ENCODE data around the gene AGER.
"Not testable (repeated sequence)": the region's sequence is repeated elsewhere in the genome, so short reads cannot be mapped to it uniquely, and the experiment has no call there.

The AGER gene

DNA sequence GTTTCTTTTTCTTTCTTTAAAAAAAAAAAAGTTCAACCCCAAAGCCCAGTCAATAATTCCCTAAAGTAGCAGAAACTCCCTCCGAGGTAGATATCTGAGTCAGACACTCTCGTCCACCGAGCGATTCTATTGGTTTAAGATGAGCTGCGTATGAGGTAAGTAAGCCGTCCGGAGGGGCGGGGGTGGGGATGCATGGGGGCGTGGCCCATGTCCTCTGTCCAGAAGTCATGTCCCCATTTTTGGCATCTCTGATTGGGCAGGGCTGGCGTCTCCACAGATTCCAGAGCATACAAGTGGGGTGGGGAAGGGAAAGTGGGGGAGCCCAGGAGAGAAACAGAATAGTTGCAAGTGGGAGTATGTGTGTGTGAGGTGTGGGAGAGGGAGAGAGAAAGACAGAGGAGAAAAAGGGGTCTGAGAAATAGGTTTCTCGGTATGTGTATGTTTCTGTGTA is 1.7 kb upstream of the AGER start:
- DNase-seq = not testable (repeated sequence)

DNA sequence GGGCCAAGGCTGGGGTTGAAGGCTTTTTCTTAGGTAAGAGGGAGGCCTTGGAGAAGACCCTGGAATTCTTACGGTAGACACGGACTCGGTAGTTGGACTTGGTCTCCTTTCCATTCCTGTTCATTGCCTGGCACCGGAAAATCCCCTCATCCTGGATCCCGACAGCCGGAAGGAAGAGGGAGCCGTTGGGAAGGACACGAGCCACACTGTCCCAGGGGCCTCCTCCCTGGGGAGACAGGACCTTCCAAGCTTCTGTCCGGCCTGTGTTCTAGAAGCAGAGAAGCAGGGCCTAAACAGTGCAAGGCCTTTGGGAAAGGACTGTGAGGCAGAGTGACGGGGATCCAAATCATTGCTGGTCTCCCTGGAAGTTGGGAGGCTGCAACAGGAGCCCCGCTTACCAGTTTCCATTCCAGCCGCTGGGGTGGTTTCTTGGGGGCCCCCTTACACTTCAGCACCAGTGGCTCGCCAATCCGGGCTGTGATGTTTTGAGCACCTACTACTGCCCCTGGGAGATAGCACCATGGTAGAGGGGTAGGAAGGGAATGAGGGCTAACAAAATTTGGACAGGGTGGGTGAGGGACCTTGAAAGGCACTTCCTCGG is 470 bp downstream of the AGER start:
- DNase-seq = no peak

DNA sequence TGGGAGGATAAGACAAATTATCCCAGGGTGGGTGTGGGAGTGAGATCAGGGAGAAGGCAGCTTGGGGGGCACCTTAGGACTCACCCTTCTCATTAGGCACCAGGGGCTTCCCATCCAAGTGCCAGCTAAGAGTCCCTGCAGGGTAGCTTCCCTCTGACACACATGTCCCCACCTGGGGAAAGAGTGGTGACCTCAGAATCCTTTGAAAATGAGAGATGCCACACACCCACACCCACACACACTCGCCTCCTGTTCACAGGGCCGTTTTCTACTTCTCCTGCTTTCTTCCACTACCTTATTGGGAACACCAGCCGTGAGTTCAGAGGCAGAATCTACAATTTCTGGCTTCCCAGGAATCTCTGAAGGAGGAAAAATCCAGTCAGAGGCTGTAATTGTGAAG is 1.0 kb downstream of the AGER start:
- DNase-seq = no peak

DNA sequence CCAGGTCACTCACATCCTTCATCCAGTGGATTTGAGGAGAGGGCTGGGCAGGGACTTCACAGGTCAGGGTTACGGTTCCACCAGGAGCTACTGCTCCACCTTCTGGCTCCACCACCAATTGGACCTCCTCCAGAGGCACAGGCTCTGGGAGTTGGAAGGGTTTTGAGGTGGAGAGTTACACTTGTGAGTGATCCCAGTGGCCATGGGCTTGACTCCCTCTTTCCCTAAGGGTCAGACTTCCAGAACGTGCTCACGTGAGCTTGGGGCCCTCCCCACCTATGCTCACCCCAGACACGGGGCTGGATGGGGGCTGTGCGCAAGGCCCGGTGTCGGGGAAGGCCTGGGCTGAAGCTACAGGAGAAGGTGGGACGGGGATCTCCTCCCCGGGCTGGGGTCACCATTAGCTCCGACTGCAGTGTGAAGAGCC is 1.5 kb downstream of the AGER start:
- no peak for DNase-seq

DNA sequence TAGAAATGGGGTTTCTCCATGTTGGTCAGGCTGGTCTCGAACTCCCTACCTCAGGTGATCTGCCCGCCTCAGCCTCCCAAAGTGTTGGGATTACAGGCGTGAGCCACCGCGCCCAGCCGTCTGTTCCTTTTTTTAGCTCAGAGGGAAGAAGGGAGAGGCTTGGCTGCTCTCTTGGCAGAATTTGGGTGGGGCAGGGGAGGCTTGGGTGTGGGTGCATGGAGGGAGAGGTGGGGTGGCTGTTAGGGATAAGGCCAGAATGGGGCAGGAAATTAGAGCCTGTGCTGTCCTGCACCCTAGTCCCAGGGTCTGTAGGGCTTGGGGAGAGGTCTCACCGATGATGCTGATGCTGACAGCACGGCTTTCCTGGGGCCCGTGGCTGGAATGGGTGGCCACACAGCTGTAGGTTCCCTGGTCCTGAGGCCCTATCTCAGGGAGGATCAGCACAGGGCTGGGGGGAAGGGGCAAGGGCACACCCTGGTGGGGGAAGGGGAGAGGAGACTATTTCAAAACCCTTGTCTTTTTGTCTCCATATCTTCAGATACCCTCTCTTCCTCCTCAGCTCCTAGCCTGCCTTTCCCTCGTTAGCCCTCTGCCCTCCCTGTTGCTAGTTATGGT is 2.0 kb downstream of the AGER start:
- no peak for DNase-seq

DNA sequence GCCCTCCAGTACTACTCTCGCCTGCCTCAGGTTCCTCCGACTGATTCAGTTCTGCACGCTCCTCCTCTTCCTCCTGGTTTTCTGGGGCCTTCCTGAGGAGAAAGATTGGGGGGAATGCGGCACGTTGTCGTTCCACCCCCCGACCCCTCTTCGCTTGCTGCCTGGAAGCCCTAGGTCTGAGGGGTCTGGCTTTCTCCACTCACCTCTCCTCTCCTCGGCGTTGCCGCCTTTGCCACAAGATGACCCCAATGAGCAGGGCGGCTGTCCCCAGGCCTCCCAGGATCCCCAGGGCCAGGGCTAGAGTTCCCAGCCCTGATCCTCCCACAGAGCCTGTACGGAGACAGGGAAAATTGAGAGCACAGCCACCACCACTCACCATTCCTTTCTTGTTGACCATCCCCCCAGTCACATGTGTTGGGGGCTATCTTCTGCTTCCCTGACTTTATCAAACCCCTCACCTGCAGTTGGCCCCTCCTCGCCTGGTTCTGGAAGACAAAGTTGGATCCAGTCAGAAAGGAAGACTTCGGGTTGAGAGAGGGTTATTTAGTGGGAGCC is 2.8 kb downstream of the AGER start:
- no peak for DNase-seq

DNA sequence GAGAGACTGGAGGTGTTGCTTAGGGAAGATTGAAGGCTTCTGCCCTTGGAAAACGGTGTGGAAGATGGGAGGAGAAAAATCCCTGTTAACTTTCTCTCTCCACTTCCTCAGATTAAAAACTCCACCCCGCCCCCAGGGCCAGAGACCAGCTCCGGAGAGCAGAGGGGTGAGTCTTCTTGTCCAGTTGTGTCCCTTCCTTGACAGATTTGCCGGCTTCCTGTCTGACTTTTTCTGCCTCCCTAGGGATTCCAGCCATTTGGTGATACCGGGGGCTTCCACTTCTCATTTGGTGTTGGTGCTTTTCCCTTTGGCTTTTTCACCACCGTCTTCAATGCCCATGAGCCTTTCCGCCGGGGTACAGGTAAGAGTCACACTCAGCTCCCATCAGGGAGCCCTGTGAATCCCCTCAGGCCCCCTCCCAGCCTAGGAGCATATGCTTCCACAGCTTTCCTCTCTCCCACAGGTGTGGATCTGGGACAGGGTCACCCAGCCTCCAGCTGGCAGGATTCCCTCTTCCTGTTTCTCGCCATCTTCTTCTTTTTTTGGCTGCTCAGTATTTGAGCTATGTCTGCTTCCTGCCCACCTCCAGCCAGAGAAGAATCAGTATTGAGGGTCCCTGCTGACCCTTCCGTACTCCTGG is 4.2 kb downstream of the AGER start:
- DNase-seq = no peak

DNA sequence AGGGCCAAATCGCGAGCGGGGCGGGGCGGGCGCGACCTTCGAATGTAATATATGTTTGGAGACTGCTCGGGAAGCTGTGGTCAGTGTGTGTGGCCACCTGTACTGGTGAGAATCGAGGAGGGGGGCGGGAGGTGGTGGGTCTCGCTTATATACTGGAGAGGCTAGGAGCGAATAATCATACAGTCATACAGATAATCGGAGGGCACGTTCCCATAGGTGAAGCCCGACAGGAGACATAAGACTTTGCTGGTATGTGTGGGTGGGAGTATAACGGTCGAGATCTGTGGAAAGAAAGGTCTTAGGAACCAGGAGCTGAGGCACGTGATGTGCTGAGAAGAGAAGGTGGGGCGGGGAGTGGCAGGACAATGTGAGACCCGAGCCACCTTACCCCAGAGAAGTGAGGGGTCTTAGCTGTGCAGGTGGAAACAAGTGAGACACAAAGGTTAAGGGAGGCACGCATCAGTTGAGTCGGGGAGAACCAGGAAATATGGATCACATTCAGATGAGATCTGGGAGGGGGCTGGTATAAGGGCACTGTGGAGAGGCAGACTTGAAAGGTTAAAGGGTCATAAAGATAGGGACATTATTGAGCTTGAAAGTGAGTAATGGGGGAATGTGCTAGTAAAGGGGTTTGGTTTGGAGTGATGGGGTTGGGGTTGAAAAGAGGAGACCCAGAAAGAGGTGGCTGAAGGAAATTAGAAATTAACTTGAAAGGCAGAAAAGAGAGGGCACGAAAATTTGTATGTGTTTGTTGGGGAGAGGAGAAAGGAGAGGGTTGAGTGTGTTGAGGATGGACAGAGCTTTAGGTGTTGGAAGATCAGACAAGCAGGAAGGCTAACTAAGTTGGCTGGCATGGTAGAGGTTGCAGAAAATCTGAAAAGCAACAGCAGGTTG is 5.3 kb downstream of the AGER start:
- no peak for DNase-seq

DNA sequence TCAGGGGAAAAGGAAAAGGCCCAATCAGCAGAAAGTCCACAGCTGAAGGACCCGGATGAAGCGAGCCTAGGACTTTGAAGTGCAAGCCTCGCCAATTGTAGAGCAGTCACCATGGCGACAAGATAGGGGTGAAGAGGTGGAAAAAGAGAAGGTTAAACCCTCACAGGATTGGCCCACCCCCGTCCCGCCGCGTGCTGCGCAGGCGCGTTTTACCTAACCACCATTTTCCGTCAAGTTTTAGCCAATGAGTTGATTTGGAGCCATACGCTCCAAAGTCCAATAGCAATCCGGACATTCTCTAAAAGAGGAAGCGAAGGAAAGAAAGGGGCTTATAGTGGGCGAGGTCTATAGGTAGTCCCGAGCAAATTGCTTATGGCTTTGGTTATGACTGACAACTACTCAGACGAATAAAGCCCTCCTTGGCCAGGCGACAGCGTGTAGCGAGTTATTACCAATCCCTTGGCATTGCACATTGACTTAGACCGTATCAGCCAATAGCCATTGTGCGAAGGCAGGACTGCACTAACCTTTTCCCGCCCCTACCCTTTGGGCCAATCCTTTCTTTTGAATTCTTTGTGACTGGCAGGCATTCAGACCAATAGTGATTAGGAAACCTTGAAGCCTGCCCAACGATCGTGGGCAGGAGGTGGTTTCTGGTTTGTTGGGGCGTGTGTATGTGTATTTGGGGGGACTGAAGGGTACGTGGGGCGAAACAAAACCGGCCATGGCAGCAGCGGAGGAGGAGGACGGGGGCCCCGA is 6.1 kb downstream of the AGER start, which contains the start of gene RNF5:
RNF5 (plus strand) TSS at position 618 of the 759 bp plus-strand sequence; CDS start at position 725, 107 bp downstream.
- peak; percentile 73 to 85 (median 84) for DNase-seq

DNA sequence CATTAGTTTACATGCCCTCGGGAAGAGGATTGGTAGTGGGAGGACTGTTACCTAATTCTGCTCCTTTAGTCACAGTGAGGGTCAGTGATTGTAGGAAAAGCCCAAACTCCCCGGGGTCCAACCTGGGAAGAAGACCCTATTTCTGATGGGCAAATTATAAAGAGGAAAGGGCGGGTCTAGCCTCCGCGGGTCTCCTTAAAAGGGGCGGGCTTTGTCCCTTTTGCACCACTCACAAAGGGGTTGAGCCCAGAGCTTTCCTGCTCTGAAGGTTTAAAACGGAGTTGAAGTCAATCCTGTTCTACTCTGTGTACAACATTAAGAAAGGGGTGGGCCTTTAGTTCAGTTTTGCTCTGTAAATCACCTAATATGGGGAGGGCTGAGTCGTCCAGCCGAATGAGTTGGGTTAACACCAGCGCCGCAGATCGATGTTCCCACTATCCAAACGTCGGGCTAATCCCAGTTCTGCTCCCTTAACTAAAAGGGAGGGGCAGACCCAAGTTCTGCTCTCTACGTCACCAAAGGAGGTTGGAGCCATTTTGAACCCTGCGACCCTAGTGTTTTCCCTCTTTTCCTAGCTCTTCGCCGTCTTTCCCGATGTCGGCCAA is 6.8 kb downstream of the AGER start:
- DNase-seq = no peak

DNA sequence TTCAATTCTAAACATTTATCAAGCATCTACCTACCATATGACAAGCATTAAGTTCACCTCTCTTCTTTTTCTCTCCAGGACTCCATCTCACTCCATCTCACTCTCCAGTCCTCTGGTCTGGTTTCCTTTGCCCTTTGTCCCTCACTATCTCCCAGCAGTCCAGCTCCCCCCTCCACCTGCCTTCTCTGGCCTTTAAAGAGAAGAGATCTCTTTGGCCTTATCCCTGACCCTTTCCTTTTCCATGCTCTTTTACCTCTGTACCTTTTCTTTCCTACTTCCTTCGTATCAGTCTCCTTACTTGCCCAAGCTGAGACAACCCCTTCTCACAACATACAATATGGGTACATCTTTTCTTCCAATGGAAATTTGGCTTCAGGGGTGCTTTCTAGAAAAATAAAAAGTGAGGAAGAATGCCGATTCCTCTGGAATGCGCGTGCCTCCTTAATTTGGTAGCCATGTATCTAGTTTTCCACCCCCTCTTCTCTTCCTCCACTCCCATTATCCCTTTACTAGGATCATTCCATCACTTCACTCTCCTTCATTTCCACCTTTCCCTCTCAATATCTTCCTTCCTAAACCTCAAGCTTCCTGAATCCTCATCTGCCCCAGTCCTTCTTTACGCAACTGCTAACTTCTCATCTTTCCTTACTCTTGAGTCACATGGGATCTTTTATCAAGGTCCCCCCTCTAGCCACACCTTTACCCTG is 7.4 kb downstream of the AGER start:
- DNase-seq = no peak

DNA sequence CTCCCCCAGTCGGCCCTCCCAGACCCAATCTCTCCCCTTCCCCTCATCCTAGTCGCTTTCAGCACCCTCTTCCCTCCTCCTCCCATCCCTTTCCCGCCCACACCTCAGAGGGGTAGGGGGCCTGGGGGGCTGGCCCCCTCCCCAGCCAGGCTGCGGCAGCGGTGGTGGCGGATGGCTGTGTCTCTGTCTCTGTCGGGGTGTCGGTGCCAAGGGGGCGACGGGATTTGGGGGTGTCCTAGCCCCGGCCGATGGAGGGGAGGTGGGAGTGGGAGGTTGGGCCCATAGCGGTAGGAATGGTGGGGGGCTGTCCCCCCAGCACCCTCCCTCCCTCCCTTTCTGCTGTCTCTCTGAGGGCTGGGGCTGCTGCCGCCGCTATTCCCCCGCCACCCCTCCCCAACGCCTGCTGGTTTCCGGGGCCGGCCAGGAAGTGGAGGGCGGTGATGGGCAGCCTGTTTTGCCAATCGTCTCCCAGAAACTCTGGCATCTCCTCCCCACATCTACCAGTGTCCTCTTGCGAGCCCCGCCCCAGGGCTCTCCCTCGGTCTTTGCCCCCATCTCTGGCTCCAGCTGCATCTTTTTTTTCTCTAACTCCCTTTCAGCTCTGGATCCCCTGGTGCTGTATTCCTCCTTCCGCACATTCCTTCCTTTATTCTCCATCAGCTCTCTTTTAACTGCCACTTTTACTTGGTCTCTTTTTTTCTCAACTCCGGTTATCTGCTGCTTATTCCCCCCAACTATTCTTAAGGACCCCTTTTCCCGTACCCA is 8.2 kb downstream of the AGER start, which contains the start of gene AGPAT1:
AGPAT1 (minus strand) TSS at position 374 of the 765 bp plus-strand sequence. CDS start 4,588 bp downstream, outside the sequence.
- DNase-seq = peak; percentile 74 to 96 (median 92)

DNA sequence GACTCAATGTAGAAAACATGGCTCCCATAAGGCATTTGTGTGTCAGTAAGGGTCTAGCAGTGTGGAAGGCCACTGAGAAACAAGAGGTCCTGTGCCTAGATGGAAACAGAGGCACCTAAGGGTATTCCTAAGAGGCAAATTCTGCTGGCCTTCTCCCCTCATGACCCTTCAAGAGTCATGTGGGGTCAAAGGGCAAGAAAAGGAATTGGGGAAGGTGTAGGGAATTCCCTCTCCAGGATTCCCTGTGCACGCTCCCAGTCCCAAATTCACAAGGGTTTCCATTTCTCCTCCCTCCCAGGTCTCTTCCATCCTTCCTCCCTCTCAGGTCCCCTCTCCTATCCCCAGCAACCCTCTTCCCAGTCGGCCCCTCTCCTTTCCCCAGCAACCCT is 8.7 kb downstream of the AGER start:
- no peak for DNase-seq

DNA sequence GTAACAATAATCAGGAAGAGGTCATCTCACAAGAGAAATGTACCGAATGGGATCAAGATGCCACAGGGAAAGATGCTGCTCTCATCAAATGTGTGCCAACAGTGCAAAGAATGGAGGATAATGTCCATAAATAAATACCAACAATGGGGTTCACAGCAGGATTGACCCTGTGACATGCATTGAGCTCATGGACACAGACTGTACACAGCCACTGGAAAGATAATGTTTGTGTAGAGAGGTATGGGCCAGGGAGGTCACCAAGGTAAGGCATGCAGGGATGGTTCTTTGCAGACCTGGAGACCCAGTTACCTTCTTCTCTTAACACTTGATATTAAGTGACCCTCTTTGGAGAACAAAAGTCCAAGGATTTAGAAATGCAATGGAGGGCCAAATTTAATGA is 9.6 kb downstream of the AGER start:
- no peak for DNase-seq

DNA sequence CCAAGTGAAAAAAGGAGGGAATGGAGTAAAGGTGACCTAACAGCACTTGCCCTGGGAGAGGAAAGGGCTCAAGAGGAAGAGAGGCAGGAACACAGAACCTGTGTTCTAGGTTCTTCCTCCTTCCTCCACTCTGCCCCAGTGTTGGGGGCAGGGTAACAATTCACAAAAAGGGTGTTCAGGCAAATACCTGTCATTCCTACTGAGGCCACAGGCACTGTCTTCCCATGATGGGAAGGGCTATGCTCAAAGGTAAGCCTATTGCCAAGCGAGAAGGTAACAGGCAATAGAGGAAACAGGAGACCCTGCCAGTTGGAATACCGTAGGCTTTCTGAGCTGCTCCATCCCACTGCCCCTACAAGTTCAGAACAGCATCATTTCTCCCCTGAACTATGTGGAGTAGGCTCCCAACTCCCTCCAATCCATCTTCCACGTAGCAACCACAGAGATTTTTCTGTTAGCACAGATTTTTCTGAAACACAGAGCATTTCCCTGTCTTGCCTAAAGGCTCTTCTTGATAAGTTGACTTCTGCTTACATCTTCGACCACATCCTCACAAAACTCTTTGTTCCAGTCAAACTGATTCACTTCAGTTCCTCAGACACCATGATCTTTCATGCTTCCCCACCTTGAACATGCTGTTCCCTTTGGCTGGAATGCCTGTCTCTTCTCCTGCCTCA is 10.9 kb downstream of the AGER start:
- no peak for DNase-seq

DNA sequence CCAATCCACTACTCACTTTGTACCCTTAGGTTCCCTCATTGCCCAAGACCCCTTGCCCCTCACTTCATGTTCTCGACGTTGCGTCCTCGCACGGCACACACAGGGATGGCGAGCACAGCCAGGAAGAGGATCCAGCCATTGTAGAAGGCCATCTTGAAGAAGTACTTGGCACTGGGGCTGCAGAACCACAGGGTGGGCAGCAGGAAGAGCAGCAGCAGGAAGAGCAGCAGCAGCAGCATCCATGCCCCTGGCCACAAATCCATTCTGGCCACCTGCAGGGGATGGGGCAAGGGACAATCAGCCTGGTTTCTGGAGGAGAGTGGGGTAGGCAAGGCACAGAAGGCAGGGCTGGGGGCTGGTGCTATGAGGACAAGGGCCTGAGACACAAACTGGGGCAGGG is 12.8 kb downstream of the AGER start:
- DNase-seq = no peak

DNA sequence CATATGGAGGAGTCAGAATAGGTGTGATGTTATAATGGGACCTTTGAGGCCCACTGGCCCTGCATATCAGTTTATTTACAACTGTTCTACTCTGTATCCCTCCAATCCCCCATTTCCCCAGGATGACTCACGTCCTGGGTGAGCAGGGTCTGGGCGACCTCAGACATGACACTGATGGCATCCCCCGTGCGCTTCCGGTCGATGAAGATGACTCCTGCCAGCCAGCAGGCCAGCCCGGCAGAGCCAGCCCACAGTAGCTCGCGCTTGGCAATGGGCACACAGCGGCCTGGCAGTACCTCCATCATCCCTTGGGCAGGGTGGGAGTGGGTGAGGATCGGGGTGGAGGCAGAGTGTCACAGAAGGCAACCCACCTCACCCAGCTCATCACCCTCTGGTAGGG is 13.8 kb downstream of the AGER start:
- DNase-seq = no peak

DNA sequence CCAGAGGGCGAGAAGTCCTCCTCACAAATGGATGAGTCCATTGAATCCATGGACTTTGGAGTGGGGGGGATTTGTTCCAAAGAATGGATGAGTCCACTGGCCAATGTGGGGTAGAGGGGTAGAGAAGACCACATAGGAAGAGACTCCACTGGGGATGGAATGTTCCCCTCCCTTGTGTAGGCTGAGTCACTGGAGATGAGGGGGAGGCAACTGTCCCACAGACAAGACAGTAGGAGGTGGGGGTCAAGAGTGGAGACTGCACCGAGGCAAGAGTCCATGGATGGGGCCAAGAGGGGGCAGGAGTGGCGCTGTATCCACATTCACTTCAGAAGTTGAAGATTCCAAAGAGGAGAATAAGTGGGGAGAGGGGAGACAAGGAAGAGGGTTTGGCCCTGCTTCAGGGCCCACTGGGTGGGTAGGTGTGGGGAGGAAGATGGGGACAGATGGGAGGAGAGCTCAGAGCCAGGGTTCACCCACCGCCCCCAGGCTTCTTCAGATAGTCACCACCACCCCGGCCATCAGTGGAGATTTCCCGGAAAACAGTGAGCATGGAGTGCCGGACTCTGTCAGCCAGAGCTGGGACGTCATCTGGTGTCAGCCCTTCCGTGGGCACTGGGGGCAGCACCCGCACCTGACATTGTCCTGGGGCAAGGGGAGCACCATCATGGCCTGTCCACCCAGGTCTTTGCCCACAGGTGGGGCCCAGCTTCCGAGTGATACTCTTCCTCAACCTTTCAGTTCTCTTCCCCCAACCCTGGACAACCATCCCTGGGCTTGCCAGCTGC is 15.1 kb downstream of the AGER start:
- DNase-seq = no peak

DNA sequence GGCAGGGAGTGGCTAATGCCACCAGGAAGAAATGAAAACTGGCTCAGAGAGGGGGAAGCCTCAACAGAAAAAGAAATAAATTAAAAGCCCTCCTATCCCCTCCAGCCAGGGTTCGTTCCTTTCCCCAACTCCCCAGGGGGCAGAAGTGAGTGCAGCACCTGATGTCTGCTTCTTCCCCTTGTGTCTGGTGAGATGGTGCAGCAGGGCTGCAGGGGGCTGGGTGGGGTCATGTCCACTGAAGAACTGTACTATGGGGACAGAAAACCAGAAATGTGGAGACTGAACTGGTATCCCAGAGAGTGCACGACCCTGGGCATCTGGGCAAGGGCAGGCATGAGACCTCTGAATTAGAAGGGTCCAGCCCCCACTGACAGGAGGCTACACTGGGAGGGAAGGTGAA is 15.7 kb downstream of the AGER start:
- no peak for DNase-seq
